ENCODE results near the gene WASHC2A. TPM values are rescaled to one million over a fixed set of nuclear protein-coding genes. Genes with fewer than 3 reads are reported as not detected.
"Not testable (repeated sequence)": the region's sequence is repeated elsewhere in the genome, so short reads cannot be mapped to it uniquely, and the experiment has no call there.

The WASHC2A gene
- total RNA-seq, 2 experiments from 2014 or later = 25.0 to 25.2 TPM

DNA sequence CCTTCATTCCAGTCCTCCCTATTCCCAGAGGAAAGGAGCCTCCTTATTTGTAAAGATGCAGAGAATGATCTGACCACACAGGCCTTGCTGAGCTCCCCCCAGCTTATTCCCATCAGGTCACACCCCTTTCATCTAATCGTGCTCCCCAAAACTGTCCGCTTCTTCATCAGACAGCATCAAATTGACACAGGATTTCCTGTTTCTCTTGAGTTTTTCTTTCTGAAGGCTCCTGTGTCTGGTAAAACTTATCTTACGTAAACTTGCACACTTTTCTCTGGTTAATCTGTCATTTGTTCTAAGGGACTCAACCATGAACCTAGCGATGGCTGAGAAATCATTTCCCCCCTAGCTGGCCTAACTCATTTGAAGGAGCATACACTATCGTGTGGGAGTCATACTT lies 20.2 kb upstream of the WASHC2A start:
- ATAC-seq; H3K4me3 Mint-ChIP-seq; CTCF ChIA-PET; H3K36me3 Mint-ChIP-seq (ENCODE audit: low read depth); DNase-seq; H3K27ac Mint-ChIP-seq; H3K9me3 Mint-ChIP-seq (ENCODE audit: low read depth); H3K4me1 Mint-ChIP-seq; POLR2A ChIA-PET; H3K27me3 Mint-ChIP-seq; intact Hi-C loops (cut with DNase I, micrococcal nuclease): not testable (repeated sequence)

DNA sequence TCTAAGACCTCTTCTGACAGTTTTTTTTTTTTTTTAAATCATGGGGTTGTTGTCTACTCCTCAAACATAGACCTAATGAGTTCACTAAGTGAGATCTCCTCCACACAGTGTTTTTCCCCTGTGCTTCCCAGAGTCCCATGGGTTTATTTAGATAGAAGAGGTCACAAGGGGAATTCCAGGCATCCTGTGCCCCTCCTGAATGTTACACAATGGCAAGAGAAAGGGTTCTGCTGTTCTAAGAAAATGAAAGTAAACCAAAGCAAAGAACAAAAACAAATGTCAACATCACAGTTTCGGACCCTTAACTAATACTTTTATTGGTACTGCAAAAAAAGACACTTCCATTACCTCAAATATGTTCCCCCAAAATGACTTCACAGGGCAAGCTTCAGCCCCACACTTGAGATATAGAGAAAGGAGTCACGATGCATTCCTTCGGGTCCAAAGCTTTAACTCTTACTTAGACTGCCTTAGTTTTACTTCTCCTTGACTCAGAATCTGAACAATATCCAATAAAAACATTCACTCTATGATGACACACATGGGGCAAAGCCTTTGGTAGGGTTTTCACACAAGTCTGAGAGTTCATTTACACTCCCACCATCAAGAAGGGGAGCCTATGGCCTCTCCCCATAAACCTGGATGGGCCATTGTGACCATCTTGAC lies 15.6 kb upstream of the WASHC2A start:
- intact Hi-C loops (cut with DNase I, micrococcal nuclease); H3K27ac Mint-ChIP-seq; ATAC-seq: not testable (repeated sequence)

DNA sequence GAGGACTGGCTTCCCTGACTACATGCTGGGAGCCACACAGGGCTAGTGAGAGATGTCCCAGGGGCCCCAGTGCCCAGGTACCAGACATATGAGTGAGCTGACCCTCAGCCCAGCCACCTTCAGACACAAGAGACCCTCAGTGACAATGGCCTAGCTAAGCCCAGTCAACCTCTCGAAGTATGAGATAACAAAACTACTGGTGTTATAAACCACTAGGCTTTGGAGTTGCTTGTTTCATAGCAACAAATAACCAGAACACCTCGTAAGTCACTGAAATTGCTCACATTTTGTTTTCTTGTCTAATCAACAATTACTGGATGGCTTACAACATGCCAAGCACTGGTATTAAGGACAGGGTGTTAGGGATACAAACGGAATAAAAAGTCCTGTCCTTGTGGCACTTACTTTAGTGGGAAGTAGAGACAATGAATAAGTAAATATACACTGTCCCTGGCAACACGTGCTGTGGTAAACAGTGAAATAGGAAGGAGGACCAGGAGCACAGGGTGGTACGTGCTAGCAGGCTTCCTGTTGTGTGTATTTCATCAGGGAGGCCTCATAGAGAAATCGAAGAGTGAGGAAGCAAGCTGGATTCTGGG lies 14.9 kb upstream of the WASHC2A start:
- H3K4me1 Mint-ChIP-seq; CTCF ChIA-PET; H3K4me3 Mint-ChIP-seq; intact Hi-C loops (cut with DNase I, micrococcal nuclease); H3K27ac Mint-ChIP-seq; POLR2A ChIA-PET; ATAC-seq; H3K9me3 Mint-ChIP-seq (ENCODE audit: low read depth); H3K36me3 Mint-ChIP-seq (ENCODE audit: low read depth); DNase-seq; H3K27me3 Mint-ChIP-seq: not testable (repeated sequence)

More for the DNA sequence above, 15.6 kb upstream of the WASHC2A start:
- POLR2A ChIA-PET; DNase-seq; H3K4me3 Mint-ChIP-seq; H3K36me3 Mint-ChIP-seq (ENCODE audit: low read depth); H3K27me3 Mint-ChIP-seq; H3K9me3 Mint-ChIP-seq (ENCODE audit: low read depth); H3K4me1 Mint-ChIP-seq: not testable (repeated sequence)
- CTCF ChIA-PET = interaction anchor here (0.7 kb wide), 1 partner anchor 238 kb away, joined by 3 read pairs; no protein-coding TSS in a partner anchor

DNA sequence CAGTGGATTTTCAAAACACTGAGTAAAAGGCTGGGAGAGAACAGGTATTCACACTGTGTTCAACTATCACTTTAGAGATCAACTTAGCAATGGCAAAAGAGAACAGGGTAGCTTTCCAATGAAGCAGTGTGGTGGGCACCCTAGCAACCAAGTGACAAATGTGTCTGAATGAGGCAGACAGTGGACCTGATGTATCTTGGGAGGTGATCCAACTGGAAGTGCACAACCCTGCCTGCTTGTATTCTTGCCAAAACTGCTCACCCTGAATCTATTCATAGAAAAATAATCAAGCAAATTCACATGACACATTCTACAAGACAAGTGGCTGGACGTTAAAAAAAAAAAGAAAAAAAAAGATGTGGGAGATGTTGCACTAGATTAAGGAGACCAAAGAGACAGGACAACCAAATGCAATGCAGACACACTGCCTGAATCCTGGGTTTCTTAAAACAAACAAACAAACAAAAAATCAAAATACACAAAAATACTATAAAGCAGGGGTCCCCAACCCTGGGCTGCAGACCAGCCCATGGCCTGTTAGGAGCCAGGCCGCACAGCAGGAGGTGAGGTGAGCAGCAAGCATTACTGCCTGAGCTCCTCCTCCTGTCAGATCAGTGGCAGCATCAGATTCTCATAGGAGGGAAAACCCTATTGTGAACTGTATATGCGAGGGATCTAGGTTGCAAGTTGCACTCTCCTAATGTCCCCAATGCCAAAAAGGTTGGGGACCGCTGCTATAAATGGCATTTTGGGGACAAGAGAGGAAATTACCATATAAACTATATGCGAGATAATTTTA lies 12.1 kb upstream of the WASHC2A start:
- ATAC-seq; H3K4me3 Mint-ChIP-seq; CTCF ChIA-PET; intact Hi-C loops (cut with DNase I, micrococcal nuclease); H3K36me3 Mint-ChIP-seq (ENCODE audit: low read depth); H3K27ac Mint-ChIP-seq; H3K9me3 Mint-ChIP-seq (ENCODE audit: low read depth); H3K27me3 Mint-ChIP-seq; DNase-seq; H3K4me1 Mint-ChIP-seq; POLR2A ChIA-PET: not testable (repeated sequence)

GRCh38 chr10:50056654-50057053 lies 11.1 kb upstream of the WASHC2A start:
- H3K4me1 Mint-ChIP-seq; H3K9me3 Mint-ChIP-seq (ENCODE audit: low read depth); H3K27me3 Mint-ChIP-seq; POLR2A ChIA-PET; intact Hi-C loops (cut with DNase I, micrococcal nuclease); DNase-seq; H3K36me3 Mint-ChIP-seq (ENCODE audit: low read depth); H3K27ac Mint-ChIP-seq; H3K4me3 Mint-ChIP-seq; ATAC-seq; CTCF ChIA-PET: not testable (repeated sequence)

- POLR2A ChIA-PET; intact Hi-C loops (cut with DNase I, micrococcal nuclease); H3K9me3 Mint-ChIP-seq (ENCODE audit: low read depth); DNase-seq; H3K36me3 Mint-ChIP-seq (ENCODE audit: low read depth); H3K27me3 Mint-ChIP-seq; H3K4me1 Mint-ChIP-seq; ATAC-seq; CTCF ChIA-PET; H3K27ac Mint-ChIP-seq; H3K4me3 Mint-ChIP-seq: not testable (repeated sequence)
These were observed 9.0 kb upstream of the WASHC2A start for GRCh38 chr10:50058727-50059126.

GRCh38 chr10:50059946-50060345 lies 7.8 kb upstream of the WASHC2A start:
- POLR2A ChIA-PET; H3K27ac Mint-ChIP-seq; DNase-seq; intact Hi-C loops (cut with DNase I, micrococcal nuclease); CTCF ChIA-PET; H3K9me3 Mint-ChIP-seq (ENCODE audit: low read depth); H3K4me3 Mint-ChIP-seq; H3K36me3 Mint-ChIP-seq (ENCODE audit: low read depth); H3K27me3 Mint-ChIP-seq; H3K4me1 Mint-ChIP-seq; ATAC-seq: not testable (repeated sequence)

GRCh38 chr10:50061548-50061947 lies 6.2 kb upstream of the WASHC2A start:
- H3K27me3 Mint-ChIP-seq; intact Hi-C loops (cut with DNase I, micrococcal nuclease); H3K36me3 Mint-ChIP-seq (ENCODE audit: low read depth); H3K4me1 Mint-ChIP-seq; CTCF ChIA-PET; POLR2A ChIA-PET; ATAC-seq; H3K4me3 Mint-ChIP-seq; H3K9me3 Mint-ChIP-seq (ENCODE audit: low read depth); H3K27ac Mint-ChIP-seq; DNase-seq: not testable (repeated sequence)

- CTCF ChIA-PET = no interaction called here
These were observed 4.7 kb upstream of the WASHC2A start for GRCh38 chr10:50063100-50063499.

GRCh38 chr10:50068352-50068659 lies 552 bp downstream of the WASHC2A start:
- DNase-seq; POLR2A ChIA-PET; CTCF ChIA-PET; ATAC-seq; H3K9me3 Mint-ChIP-seq (ENCODE audit: low read depth); intact Hi-C loops (cut with DNase I, micrococcal nuclease); H3K4me1 Mint-ChIP-seq; H3K27ac Mint-ChIP-seq; H3K27me3 Mint-ChIP-seq; H3K36me3 Mint-ChIP-seq (ENCODE audit: low read depth): not testable (repeated sequence)
- H3K4me3 Mint-ChIP-seq = peak overlapping the region; percentile 68

More at GRCh38 chr10:50063100-50063499, 4.7 kb upstream of the WASHC2A start:
- ATAC-seq (no peak), DNase-seq (peak; percentile 20)
- Mint-ChIP-seq H3K4me1 (peaks cover 5% of the 10 kb centered on the region), H3K4me3 (no peak overlapping the region), H3K27me3 (peaks cover 2% of the 10 kb centered on the region), H3K27ac (no peak overlapping the region), H3K36me3 (ENCODE audit: low read depth) (no peaks in the 10 kb centered on the region), H3K9me3 (ENCODE audit: low read depth) (no peaks in the 10 kb centered on the region)
- POLR2A ChIA-PET = no interaction called here
- intact Hi-C loops (cut with DNase I, micrococcal nuclease) = no loop called here

DNA sequence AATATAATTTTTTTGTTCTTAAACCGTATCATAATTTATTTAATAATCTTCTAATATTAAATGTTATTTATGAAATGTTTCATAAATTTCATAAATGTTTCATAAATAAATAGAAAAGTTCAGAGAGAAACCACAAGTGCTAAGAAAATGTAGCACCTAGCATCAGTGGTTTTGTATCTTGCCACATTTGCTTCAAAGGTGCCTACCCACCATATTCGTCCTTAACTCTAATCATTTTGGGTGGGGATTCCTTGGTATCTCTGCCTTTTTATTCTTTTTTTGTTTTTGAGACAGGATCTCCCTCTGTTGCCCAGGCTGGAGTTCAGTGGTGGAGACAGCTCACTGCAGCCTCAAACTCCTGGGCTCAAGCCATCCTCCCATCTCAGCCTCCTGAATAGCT lies 7.4 kb downstream of the WASHC2A start:
- H3K4me1 Mint-ChIP-seq; ATAC-seq; POLR2A ChIA-PET; H3K9me3 Mint-ChIP-seq (ENCODE audit: low read depth); intact Hi-C loops (cut with DNase I, micrococcal nuclease); DNase-seq; CTCF ChIA-PET; H3K4me3 Mint-ChIP-seq; H3K27me3 Mint-ChIP-seq; H3K27ac Mint-ChIP-seq; H3K36me3 Mint-ChIP-seq (ENCODE audit: low read depth): not testable (repeated sequence)

DNA sequence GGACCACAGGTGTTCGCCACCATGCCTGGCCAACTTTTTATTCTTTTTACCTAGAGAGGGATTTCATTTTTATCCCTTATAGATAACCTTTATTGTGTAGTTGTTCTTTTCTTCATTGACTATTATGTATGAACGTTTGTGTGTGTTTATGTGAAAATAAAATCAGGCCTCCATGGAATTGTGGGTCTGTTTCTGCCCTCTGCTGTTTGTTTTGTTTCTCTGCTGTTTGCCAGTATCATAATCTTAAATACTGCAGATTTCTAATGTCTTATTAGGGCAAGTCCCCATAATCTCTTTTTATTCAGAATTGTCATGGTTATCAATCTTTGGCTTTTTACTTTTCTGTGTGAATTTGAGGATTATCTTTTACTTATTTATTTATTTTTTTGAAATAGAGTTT lies 7.8 kb downstream of the WASHC2A start:
- H3K4me3 Mint-ChIP-seq; H3K27ac Mint-ChIP-seq; CTCF ChIA-PET; H3K27me3 Mint-ChIP-seq; ATAC-seq; intact Hi-C loops (cut with DNase I, micrococcal nuclease); H3K4me1 Mint-ChIP-seq; H3K36me3 Mint-ChIP-seq (ENCODE audit: low read depth); DNase-seq; H3K9me3 Mint-ChIP-seq (ENCODE audit: low read depth); POLR2A ChIA-PET: not testable (repeated sequence)
